HG03378 (cell line): Measurements from ENCODE around the gene MAN2A1.

Experiments used
- ATAC-seq: cut with Tn5 transposase; IDR thresholded peaks from one replicate; pipeline ENCODE4 v1.9.1; 2021; ENCODE audit warnings: mild to moderate bottlenecking, moderate library complexity; ENCODE audit not compliant: unreplicated experiment

The MAN2A1 gene

GRCh38 chr5:109678447-109678846, 11.3 kb upstream of the MAN2A1 start:
- no peak for ATAC-seq

- ATAC-seq, result no peak
Observed at GRCh38 chr5:109681763-109682162, 8.0 kb upstream of the MAN2A1 start.

- ATAC-seq, result no peak
Observed at GRCh38 chr5:109682383-109682782, 7.3 kb upstream of the MAN2A1 start.

DNA sequence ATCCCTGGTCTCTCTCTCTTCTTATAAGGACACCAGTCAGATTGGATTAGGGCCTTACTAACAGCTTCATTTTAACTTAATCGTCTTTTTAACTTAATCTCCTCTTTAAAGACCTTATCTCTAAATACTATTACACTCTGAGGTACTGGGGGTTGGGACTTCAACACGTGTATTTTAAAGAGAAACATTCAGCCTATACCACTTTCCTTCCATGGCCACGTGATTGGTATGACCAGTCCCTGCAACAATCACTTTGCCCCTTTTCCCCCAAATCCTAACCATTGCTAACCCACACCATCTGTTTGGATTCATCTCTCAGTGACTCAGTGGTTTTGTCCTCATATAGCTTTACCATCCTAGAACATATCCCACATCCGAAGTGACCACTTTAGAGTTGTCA, 3.8 kb upstream of the MAN2A1 start:
- no peak for ATAC-seq

- peak; percentile 1 for ATAC-seq
Observed at GRCh38 chr5:109688630-109688969, 1.1 kb upstream of the MAN2A1 start.

- peak; percentile 58 for ATAC-seq
Observed at GRCh38 chr5:109688970-109689739, 572 bp upstream of the MAN2A1 start.

- peak; percentile 6 for ATAC-seq
Observed at GRCh38 chr5:109690242-109690974, 681 bp downstream of the MAN2A1 start.

- no peak for ATAC-seq
Observed at GRCh38 chr5:109690975-109691574, 1.3 kb downstream of the MAN2A1 start.

DNA sequence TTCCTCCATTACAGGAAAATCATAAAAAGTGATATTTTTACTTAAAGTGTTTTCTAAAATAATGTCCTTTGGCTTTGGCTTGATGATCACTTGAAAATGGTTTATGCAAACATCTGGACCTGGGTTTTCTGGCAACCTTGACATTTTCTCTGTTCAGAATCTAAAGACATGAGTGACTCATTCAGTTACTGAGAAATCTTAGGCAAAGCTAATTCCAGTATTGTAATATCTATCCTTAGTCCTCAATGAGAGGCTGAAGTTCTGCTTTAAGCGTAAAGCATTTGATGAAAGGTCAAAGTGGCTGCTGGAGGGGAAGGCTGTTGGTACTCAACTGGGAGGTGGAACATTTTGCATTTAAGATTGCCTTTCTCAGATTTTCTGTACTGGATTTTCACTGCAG, 2.3 kb downstream of the MAN2A1 start:
- ATAC-seq, result no peak

GRCh38 chr5:109692852-109693251, 3.1 kb downstream of the MAN2A1 start:
- ATAC-seq, result no peak

DNA sequence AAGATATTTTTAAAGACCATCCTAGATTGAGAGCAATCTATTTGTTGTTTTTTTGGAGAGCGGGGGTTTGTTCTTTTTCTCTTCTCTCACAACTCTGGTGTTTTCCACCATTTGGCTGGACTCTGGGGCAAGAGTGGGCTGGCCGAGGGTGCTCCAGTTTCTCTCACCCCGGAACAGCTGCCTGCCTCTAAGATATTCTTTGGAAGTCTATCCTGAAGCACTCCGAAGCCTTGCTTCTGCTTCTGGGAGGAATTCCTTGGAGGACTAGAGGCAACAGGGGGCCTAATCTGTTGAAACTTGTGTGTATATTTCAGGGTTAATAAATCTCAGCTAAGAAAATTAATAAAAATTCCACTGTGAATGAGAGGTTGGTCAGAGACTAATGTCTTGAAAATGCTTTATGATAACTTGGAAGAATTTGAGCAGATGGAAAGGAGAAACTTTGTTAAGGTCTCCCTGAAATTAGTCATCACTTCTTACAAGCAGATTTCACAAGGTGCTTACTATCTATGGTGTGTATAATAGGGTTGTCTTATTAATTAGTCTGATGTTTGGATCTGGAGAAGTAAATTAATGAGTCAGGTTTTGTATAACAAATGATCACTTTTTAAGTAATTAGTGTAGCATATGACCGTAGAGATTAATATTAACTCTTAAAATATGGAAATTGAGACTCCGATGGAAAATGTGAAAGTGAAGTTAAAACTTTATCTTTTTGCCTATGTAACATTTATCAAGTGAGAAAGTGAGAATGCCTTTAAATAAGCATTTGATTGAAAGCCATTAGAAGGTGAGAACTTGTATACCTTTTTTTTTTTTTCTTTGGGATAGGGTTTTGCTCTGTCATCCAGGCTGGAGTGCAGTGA, 4.0 kb downstream of the MAN2A1 start:
- no peak for ATAC-seq

GRCh38 chr5:109694451-109694891, 4.7 kb downstream of the MAN2A1 start:
- no peak for ATAC-seq

GRCh38 chr5:109695005-109695926, 5.5 kb downstream of the MAN2A1 start:
- ATAC-seq, result peak; percentile 70

DNA sequence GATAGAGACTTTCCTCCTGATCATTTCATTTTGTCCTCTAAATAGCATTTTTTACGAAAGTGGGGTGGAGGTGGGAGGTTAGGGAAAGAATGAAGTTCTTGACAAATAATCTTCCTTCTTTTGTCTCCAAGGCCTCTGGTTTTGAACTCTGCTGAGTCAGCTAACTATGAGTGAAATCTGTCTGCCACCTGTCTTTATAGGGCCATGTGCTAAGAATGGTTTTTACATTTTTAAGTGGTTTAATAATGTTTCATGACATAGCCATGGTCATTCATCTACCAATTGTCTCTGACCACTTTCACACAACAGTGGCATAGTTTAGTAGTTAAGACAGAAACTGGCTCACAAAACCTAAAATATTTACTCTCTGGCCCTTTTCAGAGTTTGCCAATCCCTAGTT, 7.6 kb downstream of the MAN2A1 start:
- ATAC-seq, result no peak

DNA sequence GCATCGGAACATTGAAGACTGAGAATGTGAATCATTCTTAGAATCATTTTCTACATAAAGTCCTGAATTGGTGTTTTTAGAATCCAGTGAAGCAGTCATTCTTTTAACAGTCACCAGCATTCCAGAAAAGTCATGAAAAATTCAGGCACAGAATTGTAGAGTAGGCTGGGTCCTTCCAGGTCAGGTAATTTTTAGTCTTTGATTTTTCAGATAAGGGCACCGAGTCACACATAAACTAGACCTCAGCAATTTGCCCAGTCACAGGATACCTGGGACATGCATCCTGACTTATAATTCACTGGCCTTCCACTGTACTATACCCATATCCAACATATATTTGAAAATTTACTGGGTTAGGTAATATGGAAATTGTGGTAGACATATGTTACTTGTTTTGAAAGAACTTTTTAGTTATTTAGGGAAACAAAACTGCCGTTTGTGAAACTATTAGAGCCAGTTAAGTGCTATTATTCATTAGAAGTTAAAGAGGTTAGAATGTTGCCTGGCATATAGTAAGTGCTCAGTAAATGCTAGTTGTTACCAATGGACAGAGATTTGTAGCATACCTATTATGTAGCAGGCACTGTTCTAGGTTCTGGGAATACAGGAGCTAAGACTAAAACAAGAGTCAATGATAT, 10.9 kb downstream of the MAN2A1 start:
- no peak for ATAC-seq

DNA sequence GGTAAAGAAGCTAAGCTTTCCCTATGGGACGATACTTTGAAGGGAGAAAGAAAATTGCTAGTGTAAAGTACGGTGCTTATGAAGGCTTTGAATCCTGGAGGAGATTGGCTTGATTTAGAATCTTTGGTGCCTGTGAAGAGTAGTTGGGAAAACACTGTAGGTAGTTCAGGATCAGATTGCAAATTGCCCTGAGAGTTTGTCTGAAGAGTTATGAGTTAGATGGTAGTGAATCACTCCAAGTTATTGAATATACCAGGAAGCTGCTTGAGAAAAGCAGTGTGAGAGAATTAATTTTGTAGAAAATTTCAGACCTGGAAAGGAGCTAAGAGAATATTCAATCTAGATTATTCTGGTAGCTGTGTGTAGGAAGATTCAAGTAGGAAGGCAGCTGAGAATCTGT, 11.5 kb downstream of the MAN2A1 start:
- ATAC-seq, result no peak

DNA sequence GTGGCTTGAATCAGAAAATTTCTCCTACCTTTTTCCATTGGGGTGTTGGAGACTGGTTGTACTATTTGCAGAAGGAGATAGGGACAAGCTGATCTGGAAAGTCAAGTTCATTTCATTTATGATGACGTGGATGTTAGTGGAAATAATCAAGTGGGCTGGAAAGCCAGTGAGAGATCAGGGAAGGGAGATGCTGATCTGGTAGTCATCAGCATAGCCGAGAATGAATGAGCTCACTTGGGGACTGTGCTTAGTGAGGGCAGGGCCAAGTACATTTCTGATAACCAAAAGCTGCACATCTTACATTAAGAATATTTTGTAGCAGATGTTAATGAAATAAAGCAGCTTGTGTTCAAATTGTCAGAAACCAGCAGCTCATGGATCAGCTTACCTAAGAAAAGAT, 12.1 kb downstream of the MAN2A1 start:
- no peak for ATAC-seq

DNA sequence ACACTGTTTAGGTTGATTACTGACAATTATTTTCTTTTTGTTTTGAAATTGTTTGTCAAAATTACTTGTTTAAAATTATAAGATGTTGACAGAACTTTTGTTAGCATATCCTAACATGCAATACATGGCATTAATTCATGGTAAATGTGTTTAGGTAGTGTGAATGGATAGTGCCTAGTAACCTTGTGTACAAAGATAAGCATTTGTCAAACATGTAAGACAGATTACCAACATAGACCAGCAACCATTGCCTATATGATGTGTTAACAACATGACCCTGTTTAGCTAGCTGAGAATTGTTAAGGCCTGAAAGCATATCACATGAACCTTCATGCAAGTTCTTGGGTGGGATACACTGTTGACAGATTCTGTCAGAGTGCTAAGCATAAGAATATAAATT, 13.4 kb downstream of the MAN2A1 start:
- ATAC-seq, result no peak

- ATAC-seq, result no peak
Observed at GRCh38 chr5:109703829-109704228, 14.1 kb downstream of the MAN2A1 start.
